Glomerular visceral epithelial cell (primary cell): ENCODE data around the gene TMEM121.

Experiments used
- DNase-seq: peaks from one replicate; pipeline ENCODE4 v3.0.0-alpha.2; 2016; ENCODE audit errors: extremely low spot score

Gene TMEM121

GRCh38 chr14:105487449-105487985 lies 38.9 kb upstream of the TMEM121 start:
- no peak for DNase-seq

- no peak for DNase-seq
Observed at GRCh38 chr14:105487986-105488777, 38.2 kb upstream of the TMEM121 start.

GRCh38 chr14:105488781-105489541 lies 37.4 kb upstream of the TMEM121 start:
- DNase-seq, result no peak

GRCh38 chr14:105489542-105490266 lies 36.7 kb upstream of the TMEM121 start:
- peak; percentile 91 for DNase-seq

- peak; percentile 24 for DNase-seq
Observed at GRCh38 chr14:105490267-105490571, 36.2 kb upstream of the TMEM121 start.

GRCh38 chr14:105490572-105491365 lies 35.6 kb upstream of the TMEM121 start, which contains the start of gene TEDC1:
TSS of gene TEDC1 (plus strand) at chr14:105491246. CDS start at chr14:105491376, 130 bp downstream.
- peak; percentile 100 for DNase-seq

- peak; percentile 81 for DNase-seq
Observed at GRCh38 chr14:105491366-105491973, 34.9 kb upstream of the TMEM121 start.

- no peak for DNase-seq
Observed at GRCh38 chr14:105492031-105492970, 34.1 kb upstream of the TMEM121 start.

- no peak for DNase-seq
Observed at GRCh38 chr14:105492971-105493871, 33.2 kb upstream of the TMEM121 start.

- no peak for DNase-seq
Observed at GRCh38 chr14:105493921-105494605, 32.3 kb upstream of the TMEM121 start.

- DNase-seq, result no peak
Observed at GRCh38 chr14:105494606-105494929, 31.8 kb upstream of the TMEM121 start.

- no peak for DNase-seq
Observed at GRCh38 chr14:105495101-105495989, 31.0 kb upstream of the TMEM121 start.

- DNase-seq, result no peak
Observed at GRCh38 chr14:105495990-105496830, 30.2 kb upstream of the TMEM121 start.

GRCh38 chr14:105496831-105497591 lies 29.4 kb upstream of the TMEM121 start:
- no peak for DNase-seq

GRCh38 chr14:105497671-105498429 lies 28.5 kb upstream of the TMEM121 start:
- no peak for DNase-seq
